ENCODE data around the gene RIBC1. TPM values are rescaled to one million over a fixed set of nuclear protein-coding genes. Genes with fewer than 3 reads are reported as not detected.
"Not testable (repeated sequence)": the region's sequence is repeated elsewhere in the genome, so short reads cannot be mapped to it uniquely, and the experiment has no call there.

RIBC1 gene
- 1 to 10 TPM in 2 of 3 donors, under 1 TPM in 1; 0.43 to 1.5 (median 1.0) TPM for total RNA-seq

DNA sequence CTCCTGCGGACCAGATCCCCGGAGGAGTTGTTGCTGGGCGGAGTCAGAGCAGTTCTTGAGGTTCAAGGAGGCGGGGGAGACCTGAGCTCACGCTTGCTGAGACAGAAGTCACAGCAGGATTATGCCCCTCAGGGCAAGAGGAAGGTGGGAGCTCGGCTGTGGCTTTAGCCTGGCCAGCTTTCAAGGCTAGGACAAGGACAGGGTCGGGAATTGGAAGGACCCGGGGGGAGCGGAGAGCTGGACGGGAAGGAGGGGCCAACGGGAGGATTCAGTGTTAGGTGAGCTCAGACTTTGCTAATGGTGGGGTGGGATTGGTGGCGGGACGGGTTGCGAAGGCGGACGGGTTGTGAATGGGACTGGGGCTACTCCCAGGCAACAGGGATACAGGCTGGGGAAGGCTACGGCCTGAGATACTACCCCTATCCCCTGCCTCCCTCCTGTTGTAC lies at the start of gene RIBC1:
Gene RIBC1 (plus strand): TSS at position 13 of the 446 bp plus-strand sequence. CDS start 3,404 bp downstream, outside the sequence.
- peaks cover 22% of the 10 kb centered on the region for H3K4me1 Mint-ChIP-seq (ENCODE audit: low read depth)
- no peak for ATAC-seq
- H3K4me3 Mint-ChIP-seq, result peak within 1 kb of the TSS; percentile 96
- peaks cover 2% of the 10 kb centered on the region for H3K36me3 Mint-ChIP-seq (ENCODE audit: insufficient read depth)
- H3K27me3 Mint-ChIP-seq (ENCODE audit: low read depth), result no peaks in the 10 kb centered on the region
- H3K9me3 Mint-ChIP-seq, result no peaks in the 10 kb centered on the region
- no peak for DNase-seq

DNA sequence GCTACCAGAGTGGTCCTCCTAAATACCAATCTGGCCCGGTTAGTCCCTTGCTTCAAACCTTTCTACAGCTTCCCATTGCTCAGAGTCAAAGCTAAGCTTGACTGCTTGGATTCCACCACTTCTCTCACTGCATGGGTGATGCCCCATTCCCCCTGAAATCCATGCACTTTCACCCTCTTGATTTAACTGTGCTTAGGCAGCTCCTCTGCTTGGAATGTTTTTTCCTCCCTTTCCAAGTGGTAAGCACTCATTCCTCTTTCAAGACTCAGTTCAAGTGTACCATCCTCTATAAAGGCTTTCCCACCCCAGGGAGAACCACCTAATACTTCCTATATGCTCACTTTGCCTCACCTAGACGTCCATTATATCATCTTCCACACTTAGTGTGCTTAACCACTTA lies 49.4 kb upstream of the RIBC1 start:
- Mint-ChIP-seq H3K36me3 (ENCODE audit: insufficient read depth) (peaks cover 16% of the 10 kb centered on the region), H3K4me3 (no peak overlapping the region), H3K4me1 (ENCODE audit: low read depth) (no peaks in the 10 kb centered on the region), H3K9me3 (no peaks in the 10 kb centered on the region), H3K27me3 (ENCODE audit: low read depth) (no peaks in the 10 kb centered on the region)
- no peak for ATAC-seq
- DNase-seq, result no peak

DNA sequence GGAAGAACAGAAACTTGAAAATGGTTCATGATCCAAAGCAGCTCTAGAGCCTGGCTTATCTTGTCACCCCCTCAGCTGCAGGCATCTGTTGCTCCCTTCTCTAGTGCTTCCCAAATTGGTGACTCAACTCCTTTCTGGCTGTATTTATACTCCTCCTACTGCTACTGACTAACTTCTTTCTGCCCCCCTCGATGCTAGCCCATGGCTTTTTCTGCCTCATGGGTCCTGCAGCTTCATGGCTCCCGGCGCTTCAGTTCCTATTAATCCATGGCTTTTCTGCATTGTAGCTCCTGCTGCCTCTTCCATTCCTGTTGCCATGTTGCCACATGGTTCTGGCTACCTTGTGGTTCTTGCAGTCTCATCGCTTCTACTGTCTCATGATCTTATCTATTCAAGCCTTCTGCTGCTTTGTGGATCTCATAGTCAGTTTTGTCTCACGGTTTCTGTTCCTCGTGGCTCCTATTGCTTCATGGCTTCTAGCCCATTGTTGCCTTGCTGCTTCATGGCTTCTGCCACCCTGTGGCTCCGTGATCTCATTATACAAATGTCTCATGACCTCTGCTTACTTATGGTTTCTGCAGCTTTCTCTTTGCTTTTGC lies 48.4 kb upstream of the RIBC1 start:
- ATAC-seq, result no peak
- no peak for DNase-seq
- H3K36me3 Mint-ChIP-seq (ENCODE audit: insufficient read depth), result peaks cover 16% of the 10 kb centered on the region
- no peaks in the 10 kb centered on the region for H3K9me3 Mint-ChIP-seq
- H3K4me3 Mint-ChIP-seq, result no peak overlapping the region
- H3K4me1 Mint-ChIP-seq (ENCODE audit: low read depth), result no peaks in the 10 kb centered on the region
- no peaks in the 10 kb centered on the region for H3K27me3 Mint-ChIP-seq (ENCODE audit: low read depth)

GRCh38 chrX:53374923-53375322 lies 47.8 kb upstream of the RIBC1 start:
- Mint-ChIP-seq H3K4me3 (no peak overlapping the region), H3K27me3 (ENCODE audit: low read depth) (no peaks in the 10 kb centered on the region), H3K9me3 (no peaks in the 10 kb centered on the region), H3K36me3 (ENCODE audit: insufficient read depth) (peaks cover 16% of the 10 kb centered on the region), H3K4me1 (ENCODE audit: low read depth) (no peaks in the 10 kb centered on the region)
- DNase-seq, result no peak
- no peak for ATAC-seq

- peaks cover 21% of the 10 kb centered on the region for H3K36me3 Mint-ChIP-seq (ENCODE audit: insufficient read depth)
- no peaks in the 10 kb centered on the region for H3K9me3 Mint-ChIP-seq
- no peak overlapping the region for H3K4me3 Mint-ChIP-seq
- no peaks in the 10 kb centered on the region for H3K4me1 Mint-ChIP-seq (ENCODE audit: low read depth)
- no peak for ATAC-seq
- DNase-seq, result no peak
- no peaks in the 10 kb centered on the region for H3K27me3 Mint-ChIP-seq (ENCODE audit: low read depth)
Observed at GRCh38 chrX:53376888-53377287, 45.8 kb upstream of the RIBC1 start.

DNA sequence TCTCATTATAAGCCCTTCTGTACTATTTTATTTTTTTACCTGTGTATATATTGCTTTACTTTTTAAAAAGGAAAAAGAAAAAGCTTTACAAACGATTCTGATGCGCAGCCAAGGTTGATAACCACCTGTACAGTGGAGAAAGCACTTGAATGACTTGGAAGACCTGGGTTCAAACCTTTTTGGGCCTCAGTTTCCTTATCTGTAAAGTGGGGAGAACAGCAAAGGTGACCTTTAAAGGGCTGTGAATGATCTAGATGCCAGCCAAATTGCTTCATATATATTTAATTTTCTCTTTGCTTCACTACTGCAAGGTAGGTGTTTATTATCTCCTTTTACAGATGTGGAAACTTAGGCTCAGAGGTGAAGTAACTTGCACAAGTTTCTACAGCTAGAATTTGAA lies 45.2 kb upstream of the RIBC1 start:
- Mint-ChIP-seq H3K27me3 (ENCODE audit: low read depth) (no peaks in the 10 kb centered on the region), H3K4me3 (no peak overlapping the region), H3K9me3 (no peaks in the 10 kb centered on the region), H3K4me1 (ENCODE audit: low read depth) (no peaks in the 10 kb centered on the region), H3K36me3 (ENCODE audit: insufficient read depth) (peaks cover 21% of the 10 kb centered on the region)
- DNase-seq (no peak), ATAC-seq (no peak)

GRCh38 chrX:53379008-53379710 lies 43.5 kb upstream of the RIBC1 start:
- ATAC-seq, result no peak
- Mint-ChIP-seq H3K4me1 (ENCODE audit: low read depth) (no peaks in the 10 kb centered on the region), H3K36me3 (ENCODE audit: insufficient read depth) (peaks cover 18% of the 10 kb centered on the region), H3K27me3 (ENCODE audit: low read depth) (no peaks in the 10 kb centered on the region), H3K9me3 (no peaks in the 10 kb centered on the region), H3K4me3 (no peak overlapping the region)
- no peak for DNase-seq

DNA sequence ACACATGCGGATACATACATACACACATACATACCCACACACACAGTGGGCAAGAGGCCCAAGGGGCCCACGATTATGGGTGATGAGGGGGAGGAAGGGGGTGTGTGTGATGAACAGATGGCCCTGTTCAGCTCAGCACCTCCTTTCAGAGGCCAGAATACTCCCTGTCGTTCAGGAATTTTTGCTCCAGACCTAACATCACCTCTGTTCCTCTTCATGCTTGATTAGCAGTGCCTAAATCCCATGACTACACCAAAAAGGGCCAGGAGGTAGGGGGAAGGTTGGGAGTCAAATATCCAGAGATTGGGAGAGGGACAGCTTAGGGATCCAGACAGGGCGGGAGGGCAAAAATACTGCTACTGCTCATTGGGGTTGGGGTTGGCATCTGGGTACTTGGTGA lies 42.9 kb upstream of the RIBC1 start:
- DNase-seq, result no peak
- ATAC-seq, result no peak
- Mint-ChIP-seq H3K4me3 (no peak overlapping the region), H3K4me1 (ENCODE audit: low read depth) (no peaks in the 10 kb centered on the region), H3K9me3 (no peaks in the 10 kb centered on the region), H3K27me3 (ENCODE audit: low read depth) (no peaks in the 10 kb centered on the region), H3K36me3 (ENCODE audit: insufficient read depth) (peaks cover 12% of the 10 kb centered on the region)

GRCh38 chrX:53383376-53384076 lies 39.1 kb upstream of the RIBC1 start:
- no peaks in the 10 kb centered on the region for H3K27me3 Mint-ChIP-seq (ENCODE audit: low read depth)
- H3K9me3 Mint-ChIP-seq, result no peaks in the 10 kb centered on the region
- ATAC-seq (no peak), DNase-seq (no peak)
- no peak overlapping the region for H3K4me3 Mint-ChIP-seq
- H3K4me1 Mint-ChIP-seq (ENCODE audit: low read depth), result no peaks in the 10 kb centered on the region
- peaks cover 7% of the 10 kb centered on the region for H3K36me3 Mint-ChIP-seq (ENCODE audit: insufficient read depth)

GRCh38 chrX:53395605-53396298 lies 26.9 kb upstream of the RIBC1 start:
- no peak for ATAC-seq
- H3K9me3 Mint-ChIP-seq, result no peaks in the 10 kb centered on the region
- no peaks in the 10 kb centered on the region for H3K4me1 Mint-ChIP-seq (ENCODE audit: low read depth)
- no peak overlapping the region for H3K4me3 Mint-ChIP-seq
- H3K27me3 Mint-ChIP-seq (ENCODE audit: low read depth), result no peaks in the 10 kb centered on the region
- H3K36me3 Mint-ChIP-seq (ENCODE audit: insufficient read depth), result peaks cover 22% of the 10 kb centered on the region
- no peak for DNase-seq

GRCh38 chrX:53398216-53398615 lies 24.5 kb upstream of the RIBC1 start:
- H3K9me3 Mint-ChIP-seq, result no peaks in the 10 kb centered on the region
- H3K4me3 Mint-ChIP-seq, result no peak overlapping the region
- ATAC-seq, result peak in 1 of 2 donors; percentile 67
- no peaks in the 10 kb centered on the region for H3K4me1 Mint-ChIP-seq (ENCODE audit: low read depth)
- peaks cover 29% of the 10 kb centered on the region for H3K36me3 Mint-ChIP-seq (ENCODE audit: insufficient read depth)
- H3K27me3 Mint-ChIP-seq (ENCODE audit: low read depth), result no peaks in the 10 kb centered on the region
- no peak for DNase-seq

- Mint-ChIP-seq H3K9me3 (no peaks in the 10 kb centered on the region), H3K4me1 (ENCODE audit: low read depth) (no peaks in the 10 kb centered on the region), H3K4me3 (no peak overlapping the region), H3K36me3 (ENCODE audit: insufficient read depth) (peaks cover 25% of the 10 kb centered on the region), H3K27me3 (ENCODE audit: low read depth) (no peaks in the 10 kb centered on the region)
- ATAC-seq (no peak), DNase-seq (no peak)
Observed at GRCh38 chrX:53403535-53403934, 19.1 kb upstream of the RIBC1 start.

DNA sequence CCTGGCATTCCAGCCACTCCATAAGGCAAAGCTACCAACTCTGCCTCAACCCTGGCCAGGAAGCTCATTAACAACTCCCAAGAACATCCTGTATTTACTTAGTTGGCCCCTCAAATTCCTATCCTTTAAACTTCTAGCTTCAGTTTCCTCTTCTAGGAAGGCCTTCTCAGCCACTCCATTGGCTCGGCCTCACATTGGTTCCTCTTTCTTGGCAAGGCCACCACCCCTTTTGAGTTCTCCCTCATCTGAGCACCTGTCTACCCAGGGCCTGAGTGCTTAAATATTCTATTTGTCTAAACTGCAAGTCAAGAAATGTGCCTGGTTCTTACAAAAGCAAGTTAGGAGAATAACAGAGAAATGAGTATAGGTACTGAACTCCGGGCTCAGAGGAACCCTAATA lies 10.2 kb upstream of the RIBC1 start:
- no peak for ATAC-seq
- H3K4me1 Mint-ChIP-seq (ENCODE audit: low read depth), result peaks cover 3% of the 10 kb centered on the region
- H3K27me3 Mint-ChIP-seq (ENCODE audit: low read depth), result no peaks in the 10 kb centered on the region
- H3K36me3 Mint-ChIP-seq (ENCODE audit: insufficient read depth), result peaks cover 13% of the 10 kb centered on the region
- no peak overlapping the region for H3K4me3 Mint-ChIP-seq
- no peak for DNase-seq
- no peaks in the 10 kb centered on the region for H3K9me3 Mint-ChIP-seq

DNA sequence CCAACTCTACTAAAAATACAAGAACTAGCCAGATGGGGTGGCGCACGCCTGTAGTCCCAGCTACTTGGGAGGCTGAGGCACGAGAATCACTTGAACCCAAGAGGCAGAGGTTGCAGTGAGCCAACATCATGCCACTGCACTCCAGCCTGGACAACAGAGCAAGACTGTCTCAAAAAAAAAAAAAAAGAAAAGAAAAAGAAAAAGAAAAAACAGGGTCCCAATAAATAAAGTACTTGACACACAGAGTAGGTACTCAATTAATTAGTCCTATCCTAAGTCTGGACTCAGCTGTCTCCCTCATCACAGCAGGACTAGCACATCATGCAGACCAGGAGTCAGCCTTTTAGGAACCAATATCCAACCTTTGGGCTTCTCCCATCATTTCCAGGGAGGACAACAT lies 2.3 kb upstream of the RIBC1 start:
- ATAC-seq; H3K27me3 Mint-ChIP-seq (ENCODE audit: low read depth); H3K9me3 Mint-ChIP-seq; H3K36me3 Mint-ChIP-seq (ENCODE audit: insufficient read depth); DNase-seq: not testable (repeated sequence)
- H3K4me3 Mint-ChIP-seq, result peak overlapping the region; percentile 96
- peaks cover 26% of the 10 kb centered on the region for H3K4me1 Mint-ChIP-seq (ENCODE audit: low read depth)

Data from activated T-cell treated with anti-CD3 and anti-CD28 coated beads, Interleukin-2, amount 50 U/mL, for 4 hours (primary cell).